H9 (cell line): ENCODE measurements around the gene FYCO1. TPM values are rescaled to one million over a fixed set of nuclear protein-coding genes. Genes with fewer than 3 reads are reported as not detected.

ENCODE experiments used
- DNase-seq: peaks from one replicate; pipeline ENCODE4 v3.0.0-alpha.2; 2017
- H2AFZ ChIP-seq: one replicate; pipeline ENCODE4 v1.6.1; 2013; ENCODE audit warnings: mild to moderate bottlenecking, low read length, control low read depth, moderate library complexity
- H2AK5ac ChIP-seq: 2 replicates; pipeline ENCODE4 v1.6.1; 2013; ENCODE audit warnings: low read length, control low read depth, mixed read lengths; ENCODE audit not compliant: insufficient read length
- H2BK120ac ChIP-seq: one replicate; pipeline ENCODE4 v1.6.1; 2013; ENCODE audit warnings: low read depth, mild to moderate bottlenecking, low read length, control low read depth, inconsistent platforms; ENCODE audit not compliant: poor library complexity, severe bottlenecking
- H2BK12ac ChIP-seq: 2 replicates; pipeline ENCODE4 v1.6.1; 2013; ENCODE audit warnings: low read length, control low read depth, mixed read lengths, low read depth; ENCODE audit not compliant: insufficient read length
- H2BK15ac ChIP-seq: 2 replicates; pipeline ENCODE4 v1.6.1; 2013; ENCODE audit warnings: low read depth, low read length, control low read depth
- H2BK20ac ChIP-seq: one replicate; pipeline ENCODE4 v1.6.1; 2013; ENCODE audit warnings: low read depth, mild to moderate bottlenecking, low read length, control low read depth, inconsistent platforms; ENCODE audit not compliant: poor library complexity, severe bottlenecking
- H2BK5ac ChIP-seq: 2 replicates; pipeline ENCODE4 v1.6.1; 2013; ENCODE audit warnings: low read length, control low read depth, mixed read lengths; ENCODE audit not compliant: insufficient read length
- H3K14ac ChIP-seq: 2 replicates; pipeline ENCODE4 v1.6.1; 2013; ENCODE audit warnings: low read length, control low read depth; ENCODE audit not compliant: insufficient read depth
- H3K18ac ChIP-seq: 2 replicates; pipeline ENCODE4 v1.6.1; 2013; ENCODE audit warnings: low read depth, mild to moderate bottlenecking, mixed read lengths, low read length, control low read depth; ENCODE audit not compliant: insufficient read length
- H3K23ac ChIP-seq: 2 replicates; pipeline ENCODE4 v1.6.1; 2013; ENCODE audit warnings: low read length, control low read depth, mixed read lengths, low read depth; ENCODE audit not compliant: insufficient read length
- H3K23me2 ChIP-seq: 2 replicates; pipeline ENCODE4 v1.6.1; 2013; ENCODE audit warnings: low read depth, mild to moderate bottlenecking, mixed read lengths, low read length, control low read depth; ENCODE audit not compliant: insufficient read length, poor library complexity, severe bottlenecking
- H3K27ac ChIP-seq: 2 replicates; pipeline ENCODE4 v1.5.1; 2013; ENCODE audit warnings: low read length, control low read depth, mixed read lengths, low read depth; ENCODE audit not compliant: insufficient read length
- H3K27me3 ChIP-seq: 2 replicates; pipeline ENCODE4 v1.6.1; 2013; ENCODE audit warnings: low read length, control low read depth, inconsistent platforms; ENCODE audit not compliant: insufficient read depth
- H3K4ac ChIP-seq: 2 replicates; pipeline ENCODE4 v1.6.1; 2013; ENCODE audit warnings: low read depth, mild to moderate bottlenecking, control low read depth, inconsistent platforms, low read length, moderate library complexity
- H3K4me1 ChIP-seq: 2 replicates; pipeline ENCODE4 v1.6.1; 2013; ENCODE audit warnings: low read length, control low read depth, inconsistent platforms; ENCODE audit not compliant: insufficient read depth
- H3K4me2 ChIP-seq: 2 replicates; pipeline ENCODE4 v1.6.1; 2013; ENCODE audit warnings: low read length, control low read depth, mixed read lengths; ENCODE audit not compliant: insufficient read length, insufficient read depth
- H3K56ac ChIP-seq: 2 replicates; pipeline ENCODE4 v1.6.1; 2013; ENCODE audit warnings: low read depth, mild to moderate bottlenecking, mixed read lengths, low read length, control low read depth; ENCODE audit not compliant: insufficient read length
- H3K79me1 ChIP-seq: 2 replicates; pipeline ENCODE4 v1.6.1; 2013; ENCODE audit warnings: low read depth, mild to moderate bottlenecking, moderate library complexity, low read length, control low read depth, inconsistent platforms; ENCODE audit not compliant: insufficient read depth, poor library complexity, severe bottlenecking
- H3K79me2 ChIP-seq: 2 replicates; pipeline ENCODE4 v1.6.1; 2013; ENCODE audit warnings: low read length, control low read depth, inconsistent platforms; ENCODE audit not compliant: insufficient read depth
- H3K9ac ChIP-seq: 2 replicates; pipeline ENCODE4 v1.6.1; 2013; ENCODE audit warnings: low read length, control low read depth, mixed read lengths; ENCODE audit not compliant: insufficient read length; ENCODE audit errors: extremely low read depth
- H3K9me3 ChIP-seq: one replicate; pipeline ENCODE4 v1.6.1; 2013; ENCODE audit warnings: low read depth, low read length, inconsistent platforms; ENCODE audit not compliant: control insufficient read depth
- H3T11ph ChIP-seq: one replicate; pipeline ENCODE4 v1.6.1; 2013; ENCODE audit warnings: mild to moderate bottlenecking, low read length, control low read depth, inconsistent platforms
- H4K20me1 ChIP-seq: one replicate; pipeline ENCODE4 v1.6.1; 2013; ENCODE audit not compliant: control insufficient read depth, insufficient read length, insufficient read depth
- H4K5ac ChIP-seq: 2 replicates; pipeline ENCODE4 v1.6.1; 2013; ENCODE audit warnings: low read depth, mild to moderate bottlenecking, mixed read lengths, low read length, control low read depth; ENCODE audit not compliant: insufficient read length
- H4K8ac ChIP-seq: replicated peaks from 2 replicates; pipeline ENCODE4 v1.6.1; 2013; ENCODE audit warnings: low read length, control low read depth, mixed read lengths, low read depth; ENCODE audit not compliant: insufficient read length
- H4K91ac ChIP-seq: 2 replicates; pipeline ENCODE4 v1.6.1; 2013; ENCODE audit warnings: low read depth, mild to moderate bottlenecking, moderate library complexity, mixed read lengths, low read length, control low read depth; ENCODE audit not compliant: insufficient read length
- H3K27ac Mint-ChIP-seq, 3 experiments: 2 replicates in 2 of 3; 3 replicates in 1 of 3; pipeline ENCODE4 v1.8.0; 2020 to 2021; ENCODE audit warnings: mixed read lengths in 3 of 3, mild to moderate bottlenecking in 1 of 3, moderate library complexity in 1 of 3
- H3K27me3 Mint-ChIP-seq: 2 replicates; pipeline ENCODE4 v1.8.0; 2021; ENCODE audit warnings: low read depth, mild to moderate bottlenecking, moderate library complexity, mixed read lengths
- H3K36me3 Mint-ChIP-seq, 3 experiments: 2 replicates in 2 of 3; 3 replicates in 1 of 3; pipeline ENCODE4 v1.8.0; 2020 to 2021; ENCODE audit warnings: low read depth in 3 of 3, mixed read lengths in 3 of 3; ENCODE audit not compliant: insufficient read depth in 1 of 3
- H3K4me1 Mint-ChIP-seq, 2 experiments: 2 replicates each; pipeline ENCODE4 v1.8.0; 2020; ENCODE audit warnings: mixed read lengths in 2 of 2
- H3K4me3 Mint-ChIP-seq, 2 experiments: 2 replicates in 1 of 2; 3 replicates in 1 of 2; pipeline ENCODE4 v1.8.0; 2020 to 2021; ENCODE audit warnings: mild to moderate bottlenecking in 2 of 2, mixed read lengths in 2 of 2, moderate library complexity in 1 of 2
- H3K9me3 Mint-ChIP-seq, 2 experiments: 2 replicates in 1 of 2; 3 replicates in 1 of 2; pipeline ENCODE4 v1.8.0; 2020; ENCODE audit warnings: mild to moderate bottlenecking in 2 of 2, mixed read lengths in 2 of 2, moderate library complexity in 1 of 2
- WGBS: extraction: QIAGEN DNeasy Blood & Tissue Kit; methylation state at CpG from one replicate; pipeline ENCODE4 v1.1.7; 2013; ENCODE audit warnings: missing lambda C conversion rate, low lambda C conversion rate, mixed read lengths; ENCODE audit not compliant: insufficient read length; ENCODE audit errors: extremely low coverage; 5-methylcytosine and 5-hydroxymethylcytosine counted together
- total RNA-seq: library from RNA; stranded (reverse); gene quantifications from 2 replicates; pipeline ENCODE4 v1.2.1, GENCODE V29; 2021
- TF ChIP-seq, protein P1 (sequence below): fragments of 200-600 bp; sonication (generic); conservative IDR thresholded peaks from 3 replicates; pipeline ENCODE4 v1.8.0; 2021; ENCODE audit warnings: antibody characterized with exemption, mild to moderate bottlenecking

The FYCO1 gene
- total RNA-seq, 1 experiment from 2014 or later = 10.4 TPM

GRCh38 chr3:45946307-45946706 is 49.3 kb downstream of the FYCO1 start:
- Histone ChIP-seq H3K18ac (no peak overlapping the region), H3K79me1 (no peaks in the 10 kb centered on the region), H3K79me2 (no peaks in the 10 kb centered on the region), H2BK5ac (no peak overlapping the region), H2BK12ac (no peak overlapping the region), H2BK15ac (no peak overlapping the region), H3K4ac (no peak overlapping the region), H3K9ac (no peak overlapping the region), H3K56ac (no peak overlapping the region), H4K8ac (no peak overlapping the region), H3K27ac (no peak overlapping the region), H2BK120ac (no peak overlapping the region), H3K27me3 (no peaks in the 10 kb centered on the region), H3K14ac (no peak overlapping the region), H4K5ac (no peak overlapping the region), H3T11ph (no peak overlapping the region), H3K4me2 (no peak overlapping the region), H3K23me2 (no peaks in the 10 kb centered on the region), H2AK5ac (no peak overlapping the region), H3K23ac (no peak overlapping the region), H4K91ac (no peak overlapping the region), H3K4me1 (no peaks in the 10 kb centered on the region), H4K20me1 (no peaks in the 10 kb centered on the region), H3K9me3 (no peaks in the 10 kb centered on the region), H2BK20ac (no peak overlapping the region), H2AFZ (no peak overlapping the region)
- Mint-ChIP-seq H3K27me3 (no peaks in the 10 kb centered on the region), H3K4me3 (no peak overlapping the region), H3K27ac (no peak overlapping the region), H3K36me3 (peaks cover 13 to 43% (median 37%) of the 10 kb centered on the region in 3 experiments; a peak in 6 of 7 replicates), H3K4me1 (no peaks in the 10 kb centered on the region), H3K9me3 (no peaks in the 10 kb centered on the region)
- WGBS = no CpG with 5 or more reads among the region's 1 CpG
- TF ChIP-seq, protein P1, sequence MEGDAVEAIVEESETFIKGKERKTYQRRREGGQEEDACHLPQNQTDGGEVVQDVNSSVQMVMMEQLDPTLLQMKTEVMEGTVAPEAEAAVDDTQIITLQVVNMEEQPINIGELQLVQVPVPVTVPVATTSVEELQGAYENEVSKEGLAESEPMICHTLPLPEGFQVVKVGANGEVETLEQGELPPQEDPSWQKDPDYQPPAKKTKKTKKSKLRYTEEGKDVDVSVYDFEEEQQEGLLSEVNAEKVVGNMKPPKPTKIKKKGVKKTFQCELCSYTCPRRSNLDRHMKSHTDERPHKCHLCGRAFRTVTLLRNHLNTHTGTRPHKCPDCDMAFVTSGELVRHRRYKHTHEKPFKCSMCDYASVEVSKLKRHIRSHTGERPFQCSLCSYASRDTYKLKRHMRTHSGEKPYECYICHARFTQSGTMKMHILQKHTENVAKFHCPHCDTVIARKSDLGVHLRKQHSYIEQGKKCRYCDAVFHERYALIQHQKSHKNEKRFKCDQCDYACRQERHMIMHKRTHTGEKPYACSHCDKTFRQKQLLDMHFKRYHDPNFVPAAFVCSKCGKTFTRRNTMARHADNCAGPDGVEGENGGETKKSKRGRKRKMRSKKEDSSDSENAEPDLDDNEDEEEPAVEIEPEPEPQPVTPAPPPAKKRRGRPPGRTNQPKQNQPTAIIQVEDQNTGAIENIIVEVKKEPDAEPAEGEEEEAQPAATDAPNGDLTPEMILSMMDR = no peak
- no peak for DNase-seq
